K562 (cell line): ENCODE results near the gene CTBP2.

Experiments used
- CTCF ChIP-seq, 3 experiments: IDR thresholded peaks in 2 of 3; conservative IDR thresholded peaks in 1 of 3; 2 replicates each; pipeline ENCODE4 v1.5.1; 2011 to 2012; ENCODE audit warnings: low read length in 3 of 3, mild to moderate bottlenecking in 3 of 3, control low read depth in 2 of 3, improper control_type of control experiment in 1 of 3, inconsistent platforms in 1 of 3, low read depth in 1 of 3, mixed read lengths in 1 of 3, moderate library complexity in 1 of 3; ENCODE audit not compliant: insufficient read depth in 2 of 3
- EGR1 ChIP-seq: fragments of 450-650 bp; conservative IDR thresholded peaks from 2 replicates; pipeline ENCODE4 v1.6.1; 2017; ENCODE audit warnings: mild to moderate bottlenecking
- EP300 ChIP-seq: IDR thresholded peaks from 2 replicates; pipeline ENCODE4 v1.6.1; 2012; ENCODE audit warnings: low read length, improper control_type of control experiment
- EZH2 ChIP-seq: IDR thresholded peaks from 2 replicates; pipeline ENCODE4 v1.6.1; 2012; ENCODE audit warnings: low read depth, mild to moderate bottlenecking, inconsistent platforms, low read length, borderline replicate concordance
- GMEB1 ChIP-seq: fragments of 250-450 bp; sonication (Bioruptor Pico); IDR thresholded peaks from 2 replicates; pipeline ENCODE4 v1.4.0; 2020; ENCODE audit warnings: mild to moderate bottlenecking
- HBP1 ChIP-seq: fragments of 450-650 bp; formaldehyde crosslinking; IDR thresholded peaks from 2 replicates; pipeline ENCODE4 v1.4.0; 2022; ENCODE audit warnings: missing genetic modification characterization
- HMGXB4 ChIP-seq: sonication (generic); formaldehyde crosslinking; IDR thresholded peaks from 2 replicates; pipeline ENCODE4 v1.8.1; 2023; ENCODE audit warnings: mild to moderate bottlenecking, missing genetic modification reagents
- KLF16 ChIP-seq: IDR thresholded peaks from 2 replicates; pipeline ENCODE4 v1.6.1; 2016; ENCODE audit warnings: antibody characterized with exemption
- MCM3 ChIP-seq: fragments of 450-650 bp; IDR thresholded peaks from 2 replicates; pipeline ENCODE4 v1.6.1; 2016
- POLR2A ChIP-seq: fragments of 450-650 bp; conservative IDR thresholded peaks from 2 replicates; pipeline ENCODE4 v1.6.1; 2016
- RERE ChIP-seq: sonication (generic); formaldehyde crosslinking; IDR thresholded peaks from 2 replicates; pipeline ENCODE4 v1.8.0; 2023; ENCODE audit warnings: missing genetic modification reagents, mild to moderate bottlenecking, borderline replicate concordance
- SMC3 ChIP-seq: conservative IDR thresholded peaks from 2 replicates; pipeline ENCODE4 v1.6.1; 2011; ENCODE audit warnings: low read depth, low read length, improper control_type of control experiment; ENCODE audit not compliant: insufficient read depth
- SP2 ChIP-seq: IDR thresholded peaks from 2 replicates; pipeline ENCODE4 v1.6.1; 2011; ENCODE audit warnings: mild to moderate bottlenecking, low read depth, low read length, moderate library complexity; ENCODE audit not compliant: poor library complexity, severe bottlenecking; ENCODE audit errors: extremely low read depth
- ZNF644 ChIP-seq: fragments of 200-800 bp; sonication (Bioruptor generic); IDR thresholded peaks from 2 replicates; pipeline ENCODE4 v1.6.1; 2016; ENCODE audit warnings: low read depth, missing genetic modification characterization, missing compliant biosample characterization

GRCh38 chr10:124975977-124976514 lies 184.3 kb downstream of the CTBP2 start:
- no peak for TF ChIP-seq EGR1
- no peak for TF ChIP-seq POLR2A
- no peak for TF ChIP-seq GMEB1
- TF ChIP-seq EZH2 = no peak
- no peak for TF ChIP-seq RERE (CRISPR knock-in tag)
- no peak for TF ChIP-seq ZNF644 (tag)
- TF ChIP-seq HMGXB4 (CRISPR knock-in tag) = no peak
- TF ChIP-seq SMC3 = no peak
- no peak for TF ChIP-seq KLF16
- TF ChIP-seq EP300 = no peak
- TF ChIP-seq SP2 = no peak
- no peak for TF ChIP-seq CTCF (IDR thresholded peaks at IDR 0.05 in 2 of 3, conservative IDR thresholded peaks at IDR 0.05 in 1 of 3; ENCODE audit: insufficient read depth in 2 of 3, low read depth in 1 of 3, low read length in 3 of 3)
- TF ChIP-seq HBP1 (CRISPR knock-in tag) = no peak
- TF ChIP-seq MCM3 = no peak
